Adipocyte (in vitro differentiated cells): ENCODE data around the gene IL1RAPL1.

Experiments
- DNase-seq: peaks from one replicate; pipeline ENCODE4 v3.0.0-alpha.2; 2015; ENCODE audit warnings: low read depth
- H3K27me3 ChIP-seq: replicated peaks from 2 replicates; pipeline ENCODE4 v1.7.0; 2013; ENCODE audit warnings: mild to moderate bottlenecking, low read length, moderate library complexity; ENCODE audit not compliant: control insufficient read depth, insufficient read depth
- H3K36me3 ChIP-seq: 2 replicates; pipeline ENCODE4 v1.7.0; 2013; ENCODE audit warnings: low read length, mild to moderate bottlenecking, moderate library complexity; ENCODE audit not compliant: control insufficient read depth, insufficient read depth, severe bottlenecking
- H3K4me1 ChIP-seq: 2 replicates; pipeline ENCODE4 v1.7.0; 2013; ENCODE audit warnings: mild to moderate bottlenecking, low read length, moderate library complexity; ENCODE audit not compliant: control insufficient read depth, insufficient read depth
- H3K4me3 ChIP-seq: 2 replicates; pipeline ENCODE4 v1.7.0; 2013; ENCODE audit warnings: mild to moderate bottlenecking, low read length, moderate library complexity
- H3K9ac ChIP-seq: 2 replicates; pipeline ENCODE4 v1.7.0; 2013; ENCODE audit warnings: mild to moderate bottlenecking, low read length, moderate library complexity
- H3K9me3 ChIP-seq: 2 replicates; pipeline ENCODE4 v1.7.0; 2013; ENCODE audit warnings: mild to moderate bottlenecking, low read length, moderate library complexity; ENCODE audit not compliant: control insufficient read depth

The IL1RAPL1 gene

GRCh38 chrX:28586286-28586685 lies 960 bp upstream of the IL1RAPL1 start:
- Histone ChIP-seq H3K36me3 (no peaks in the 10 kb centered on the region), H3K27me3 (peaks cover 43% of the 10 kb centered on the region), H3K4me1 (no peaks in the 10 kb centered on the region), H3K9me3 (no peaks in the 10 kb centered on the region), H3K9ac (no peak overlapping the region), H3K4me3 (peak overlapping the region; percentile 74)
- DNase-seq, result peak; percentile 58

DNA sequence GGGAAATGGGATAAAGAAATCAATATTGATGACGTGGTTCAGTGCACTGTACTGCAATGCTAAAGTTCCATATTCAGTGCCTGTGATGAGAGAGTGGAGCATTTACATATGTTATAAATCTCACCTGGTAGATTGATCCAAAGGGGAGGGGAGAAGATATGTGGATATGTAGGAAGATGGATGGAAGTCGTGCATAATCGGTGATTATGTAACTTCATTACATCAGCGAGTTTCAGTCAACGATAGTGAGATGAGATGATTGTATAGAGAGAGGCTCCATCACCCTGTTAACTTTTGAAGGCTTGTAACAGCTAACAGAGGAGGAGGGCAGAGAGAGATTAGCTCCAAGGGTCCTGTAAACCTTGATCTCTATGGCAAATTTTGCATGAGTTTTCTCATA lies 1.8 kb downstream of the IL1RAPL1 start:
- no peaks in the 10 kb centered on the region for H3K36me3 ChIP-seq
- H3K27me3 ChIP-seq, result peaks cover 43% of the 10 kb centered on the region
- H3K4me1 ChIP-seq, result no peaks in the 10 kb centered on the region
- H3K4me3 ChIP-seq, result peak overlapping the region; percentile 48
- no peak for DNase-seq
- no peaks in the 10 kb centered on the region for H3K9me3 ChIP-seq
- H3K9ac ChIP-seq, result no peak overlapping the region

- Histone ChIP-seq H3K4me3 (no peak overlapping the region), H3K27me3 (peaks cover 34% of the 10 kb centered on the region), H3K4me1 (no peaks in the 10 kb centered on the region), H3K36me3 (no peaks in the 10 kb centered on the region), H3K9me3 (no peaks in the 10 kb centered on the region), H3K9ac (no peak overlapping the region)
- DNase-seq, result peak; percentile 13
Measured at GRCh38 chrX:28590396-28590795, 3.1 kb downstream of the IL1RAPL1 start.

DNA sequence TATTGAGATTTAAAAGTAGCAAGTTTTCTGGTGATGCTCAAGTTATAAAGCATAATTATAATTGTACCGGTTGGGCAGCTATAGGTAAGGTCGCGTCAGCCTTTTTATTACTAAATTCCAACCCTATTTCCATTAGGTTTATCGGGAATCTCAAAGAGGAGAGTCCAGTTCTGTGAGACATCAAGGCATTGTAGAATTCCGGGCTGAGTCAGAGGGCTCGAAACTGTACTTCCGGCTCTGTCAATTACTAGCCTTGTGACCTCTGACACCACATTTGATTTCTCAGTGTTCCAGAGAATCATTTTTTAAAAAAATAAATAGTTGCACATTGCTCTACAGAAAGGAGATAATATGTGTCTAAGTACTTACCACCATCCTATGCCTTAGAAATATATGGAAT lies 4.3 kb downstream of the IL1RAPL1 start:
- Histone ChIP-seq H3K4me3 (no peak overlapping the region), H3K36me3 (no peaks in the 10 kb centered on the region), H3K27me3 (peaks cover 27% of the 10 kb centered on the region), H3K4me1 (no peaks in the 10 kb centered on the region), H3K9me3 (no peaks in the 10 kb centered on the region), H3K9ac (no peak overlapping the region)
- DNase-seq, result no peak

- H3K4me1 ChIP-seq, result no peaks in the 10 kb centered on the region
- DNase-seq, result no peak
- no peak overlapping the region for H3K4me3 ChIP-seq
- peaks cover 3% of the 10 kb centered on the region for H3K27me3 ChIP-seq
- H3K9ac ChIP-seq, result no peak overlapping the region
- H3K9me3 ChIP-seq, result no peaks in the 10 kb centered on the region
- H3K36me3 ChIP-seq, result no peaks in the 10 kb centered on the region
Measured at GRCh38 chrX:28595346-28595745, 8.1 kb downstream of the IL1RAPL1 start.

- Histone ChIP-seq H3K4me3 (no peak overlapping the region), H3K27me3 (no peaks in the 10 kb centered on the region), H3K36me3 (no peaks in the 10 kb centered on the region), H3K9ac (no peak overlapping the region), H3K9me3 (no peaks in the 10 kb centered on the region), H3K4me1 (no peaks in the 10 kb centered on the region)
- peak; percentile 2 for DNase-seq
Measured at GRCh38 chrX:28599957-28600356, 12.7 kb downstream of the IL1RAPL1 start.

DNA sequence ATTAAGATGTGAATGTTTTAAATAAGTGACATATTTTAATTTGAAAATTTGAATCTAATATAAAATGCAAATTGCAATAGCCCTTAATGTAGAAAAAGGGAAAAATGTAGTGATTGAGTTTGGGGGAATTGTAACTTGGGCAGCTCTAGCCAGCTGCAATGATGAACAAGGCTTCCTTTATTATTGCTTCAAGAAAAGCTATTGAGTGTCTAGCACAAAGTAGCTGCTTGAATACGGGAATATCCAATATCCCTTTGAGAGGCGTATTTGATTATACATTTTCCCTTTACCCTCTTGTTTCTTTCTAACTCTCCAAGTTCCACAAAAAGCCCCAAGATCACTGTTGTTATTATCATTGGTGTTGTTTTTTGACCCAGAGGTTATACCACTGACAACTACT lies 21.8 kb downstream of the IL1RAPL1 start:
- H3K9me3 ChIP-seq, result no peaks in the 10 kb centered on the region
- no peak overlapping the region for H3K4me3 ChIP-seq
- peaks cover 2% of the 10 kb centered on the region for H3K27me3 ChIP-seq
- H3K4me1 ChIP-seq, result no peaks in the 10 kb centered on the region
- H3K36me3 ChIP-seq, result no peaks in the 10 kb centered on the region
- DNase-seq, result no peak
- H3K9ac ChIP-seq, result no peak overlapping the region

GRCh38 chrX:28609917-28610613 lies 22.8 kb downstream of the IL1RAPL1 start:
- DNase-seq, result no peak

GRCh38 chrX:28610746-28611145 lies 23.5 kb downstream of the IL1RAPL1 start:
- Histone ChIP-seq H3K4me1 (no peaks in the 10 kb centered on the region), H3K9ac (no peak overlapping the region), H3K9me3 (no peaks in the 10 kb centered on the region), H3K27me3 (peaks cover 3% of the 10 kb centered on the region), H3K4me3 (no peak overlapping the region), H3K36me3 (no peaks in the 10 kb centered on the region)
- no peak for DNase-seq

More at GRCh38 chrX:28609917-28610613, 22.8 kb downstream of the IL1RAPL1 start:
- Histone ChIP-seq H3K4me3 (no peak overlapping the region), H3K9me3 (no peaks in the 10 kb centered on the region), H3K36me3 (no peaks in the 10 kb centered on the region), H3K9ac (no peak overlapping the region), H3K4me1 (no peaks in the 10 kb centered on the region), H3K27me3 (peaks cover 3% of the 10 kb centered on the region)

- H3K4me3 ChIP-seq, result no peak overlapping the region
- no peak for DNase-seq
- H3K27me3 ChIP-seq, result peaks cover 3% of the 10 kb centered on the region
- no peaks in the 10 kb centered on the region for H3K4me1 ChIP-seq
- no peaks in the 10 kb centered on the region for H3K9me3 ChIP-seq
- H3K36me3 ChIP-seq, result no peaks in the 10 kb centered on the region
- H3K9ac ChIP-seq, result no peak overlapping the region
Measured at GRCh38 chrX:28613558-28613957, 26.3 kb downstream of the IL1RAPL1 start.

- H3K36me3 ChIP-seq, result no peaks in the 10 kb centered on the region
- H3K9ac ChIP-seq, result no peak overlapping the region
- no peaks in the 10 kb centered on the region for H3K9me3 ChIP-seq
- no peaks in the 10 kb centered on the region for H3K4me1 ChIP-seq
- no peak overlapping the region for H3K4me3 ChIP-seq
- DNase-seq, result no peak
- no peaks in the 10 kb centered on the region for H3K27me3 ChIP-seq
Measured at GRCh38 chrX:28625223-28625622, 38.0 kb downstream of the IL1RAPL1 start.

DNA sequence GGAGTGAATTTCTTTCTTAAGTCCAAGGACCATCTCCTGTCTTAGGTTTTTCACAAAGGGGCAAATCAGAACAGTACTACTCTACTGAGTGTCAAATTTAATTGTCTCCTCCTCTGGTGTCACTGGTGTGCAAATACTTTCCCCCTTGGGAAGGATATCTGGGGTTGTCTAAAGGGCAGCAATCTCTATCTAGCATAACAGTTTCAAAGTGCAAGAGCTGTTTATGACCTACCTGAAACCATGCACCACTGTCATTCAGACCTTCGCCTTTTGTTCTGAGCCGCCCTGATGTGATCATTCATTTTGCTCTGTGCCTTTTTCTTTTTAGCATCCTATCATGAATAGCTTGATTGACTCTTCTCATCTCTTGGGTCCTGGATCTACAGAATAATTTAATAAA lies 39.3 kb downstream of the IL1RAPL1 start:
- Histone ChIP-seq H3K36me3 (no peaks in the 10 kb centered on the region), H3K4me3 (no peak overlapping the region), H3K9me3 (no peaks in the 10 kb centered on the region), H3K4me1 (no peaks in the 10 kb centered on the region), H3K27me3 (no peaks in the 10 kb centered on the region), H3K9ac (no peak overlapping the region)
- no peak for DNase-seq
